ENCODE measurements around the gene HOOK2. TPM values are rescaled to one million over a fixed set of nuclear protein-coding genes. Genes with fewer than 3 reads are reported as not detected.
"Not testable (repeated sequence)": the region's sequence is repeated elsewhere in the genome, so short reads cannot be mapped to it uniquely, and the experiment has no call there.

Gene HOOK2
- total RNA-seq, 1 donor from 2014 or later: 27.9 TPM

GRCh38 chr19:12733369-12734214 is 41.8 kb downstream of the HOOK2 start:
- Mint-ChIP-seq H3K4me3 (peak overlapping the region; percentile 92), H3K9me3 (no peaks in the 10 kb centered on the region), H3K36me3 (ENCODE audit: low read depth) (peaks cover 18% of the 10 kb centered on the region), H3K27ac (ENCODE audit: unreplicated experiment) (peak overlapping the region; percentile 93), H3K27me3 (ENCODE audit: low read depth) (peaks cover 5% of the 10 kb centered on the region), H3K4me1 (peaks cover 41% of the 10 kb centered on the region)
- DNase-seq (ENCODE audit: low read depth, low spot score): no peak
- TF ChIP-seq CTCF (conservative IDR thresholded peaks at IDR 0.05): peak; percentile 41

- no peak for TF ChIP-seq CTCF (conservative IDR thresholded peaks at IDR 0.05)
- Mint-ChIP-seq H3K27me3 (ENCODE audit: low read depth) (no peaks in the 10 kb centered on the region), H3K4me3 (no peak overlapping the region), H3K27ac (ENCODE audit: unreplicated experiment) (no peak overlapping the region), H3K4me1 (peaks cover 27% of the 10 kb centered on the region), H3K36me3 (ENCODE audit: low read depth) (peaks cover 22% of the 10 kb centered on the region), H3K9me3 (no peaks in the 10 kb centered on the region)
- DNase-seq (ENCODE audit: low read depth, low spot score): no peak
Observed at GRCh38 chr19:12731337-12731736, 44.0 kb downstream of the HOOK2 start.

- Mint-ChIP-seq H3K4me3 (peak overlapping the region; percentile 80), H3K9me3 (no peaks in the 10 kb centered on the region), H3K4me1 (peaks cover 28% of the 10 kb centered on the region), H3K36me3 (ENCODE audit: low read depth) (peaks cover 22% of the 10 kb centered on the region), H3K27ac (ENCODE audit: unreplicated experiment) (no peak overlapping the region), H3K27me3 (ENCODE audit: low read depth) (no peaks in the 10 kb centered on the region)
- no peak for DNase-seq (ENCODE audit: low read depth, low spot score)
- no peak for TF ChIP-seq CTCF (conservative IDR thresholded peaks at IDR 0.05)
Observed at GRCh38 chr19:12730064-12730463, 45.3 kb downstream of the HOOK2 start.

GRCh38 chr19:12727745-12728433 is 47.5 kb downstream of the HOOK2 start:
- TF ChIP-seq CTCF (conservative IDR thresholded peaks at IDR 0.05): no peak
- Mint-ChIP-seq H3K4me1 (peaks cover 34% of the 10 kb centered on the region), H3K4me3 (peak overlapping the region; percentile 41), H3K27ac (ENCODE audit: unreplicated experiment) (no peak overlapping the region), H3K36me3 (ENCODE audit: low read depth) (peaks cover 18% of the 10 kb centered on the region), H3K9me3 (no peaks in the 10 kb centered on the region), H3K27me3 (ENCODE audit: low read depth) (peaks cover 2% of the 10 kb centered on the region)
- DNase-seq (ENCODE audit: low read depth, low spot score): no peak

- Mint-ChIP-seq H3K36me3 (ENCODE audit: low read depth) (peaks cover 15% of the 10 kb centered on the region), H3K4me1 (peaks cover 32% of the 10 kb centered on the region), H3K4me3 (peak overlapping the region; percentile 81), H3K27ac (ENCODE audit: unreplicated experiment) (no peak overlapping the region), H3K27me3 (ENCODE audit: low read depth) (peaks cover 7% of the 10 kb centered on the region), H3K9me3 (no peaks in the 10 kb centered on the region)
- no peak for DNase-seq (ENCODE audit: low read depth, low spot score)
- no peak for TF ChIP-seq CTCF (conservative IDR thresholded peaks at IDR 0.05)
Observed at GRCh38 chr19:12726988-12727316, 48.4 kb downstream of the HOOK2 start.

GRCh38 chr19:12725612-12726011 is 49.7 kb downstream of the HOOK2 start:
- DNase-seq (ENCODE audit: low read depth, low spot score); H3K27ac Mint-ChIP-seq (ENCODE audit: unreplicated experiment); H3K9me3 Mint-ChIP-seq: not testable (repeated sequence)
- Mint-ChIP-seq H3K4me1 (peaks cover 40% of the 10 kb centered on the region), H3K4me3 (peak overlapping the region; percentile 64), H3K36me3 (ENCODE audit: low read depth) (peaks cover 20% of the 10 kb centered on the region), H3K27me3 (ENCODE audit: low read depth) (peaks cover 10% of the 10 kb centered on the region)

Data from neural crest cell (in vitro differentiated cells).